Neuron (in vitro differentiated cells): ENCODE measurements around the gene G2E3.
A peak's percentile ranks its signal among the peaks of the same experiment; 100 is the strongest.
"Not testable (repeated sequence)": the region's sequence is repeated elsewhere in the genome, so short reads cannot be mapped to it uniquely, and the experiment has no call there.

ENCODE experiments used
- H2AFZ ChIP-seq: one replicate; pipeline ENCODE4 v1.6.1; 2013; ENCODE audit warnings: low read depth, mild to moderate bottlenecking, inconsistent platforms, low read length, moderate library complexity
- H3K27me3 ChIP-seq: one replicate; pipeline ENCODE4 v1.6.1; 2013; ENCODE audit warnings: low read length; ENCODE audit not compliant: insufficient read depth
- H3K36me3 ChIP-seq: one replicate; pipeline ENCODE4 v1.6.1; 2013; ENCODE audit warnings: low read length; ENCODE audit not compliant: insufficient read depth
- H3K4me1 ChIP-seq: one replicate; pipeline ENCODE4 v1.6.1; 2013; ENCODE audit warnings: low read length; ENCODE audit not compliant: insufficient read depth
- H3K4me3 ChIP-seq: 2 replicates; pipeline ENCODE4 v1.5.1; 2013; ENCODE audit warnings: mild to moderate bottlenecking, low read length, moderate library complexity
- H3K9me3 ChIP-seq: one replicate; pipeline ENCODE4 v1.6.1; 2013; ENCODE audit warnings: low read length

The G2E3 gene

GRCh38 chr14:30533126-30533525 lies 25.8 kb upstream of the G2E3 start:
- Histone ChIP-seq H3K9me3 (no peaks in the 10 kb centered on the region), H3K4me3 (no peak overlapping the region), H2AFZ (no peak overlapping the region), H3K27me3 (no peaks in the 10 kb centered on the region), H3K36me3 (no peaks in the 10 kb centered on the region), H3K4me1 (no peaks in the 10 kb centered on the region)

- Histone ChIP-seq H3K4me3 (no peak overlapping the region), H3K9me3 (no peaks in the 10 kb centered on the region), H3K27me3 (no peaks in the 10 kb centered on the region), H2AFZ (no peak overlapping the region), H3K36me3 (no peaks in the 10 kb centered on the region), H3K4me1 (no peaks in the 10 kb centered on the region)
Measured at GRCh38 chr14:30541318-30541717, 17.6 kb upstream of the G2E3 start.

DNA sequence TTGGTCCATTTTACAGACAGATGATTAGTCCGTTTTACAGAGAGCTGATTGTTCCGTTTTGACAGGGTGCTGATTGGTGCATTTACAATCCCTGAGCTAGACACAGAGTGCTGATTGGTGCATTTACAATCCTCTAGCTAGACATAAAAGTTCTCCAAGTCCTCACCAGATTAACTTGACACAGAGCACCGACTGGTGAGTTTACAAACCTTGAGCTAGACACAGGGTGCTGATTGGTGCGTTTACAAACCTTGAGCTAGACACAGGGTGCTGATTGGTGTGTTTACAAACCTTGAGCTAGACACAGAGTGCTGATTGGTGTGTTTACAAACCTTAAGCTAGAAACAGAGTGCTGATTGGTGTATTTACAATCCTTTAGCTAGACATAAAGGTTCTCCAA lies 12.2 kb upstream of the G2E3 start:
- not testable (repeated sequence) for H3K36me3 ChIP-seq, H3K27me3 ChIP-seq, H3K4me3 ChIP-seq

GRCh38 chr14:30547388-30548048 lies 11.4 kb upstream of the G2E3 start:
- Histone ChIP-seq H3K4me3 (no peak overlapping the region), H3K27me3 (no peaks in the 10 kb centered on the region), H3K9me3 (no peaks in the 10 kb centered on the region), H2AFZ (no peak overlapping the region), H3K36me3 (no peaks in the 10 kb centered on the region), H3K4me1 (peaks cover 3% of the 10 kb centered on the region)

More for the DNA sequence above, 12.2 kb upstream of the G2E3 start:
- H3K4me1 ChIP-seq, H3K9me3 ChIP-seq, H2AFZ ChIP-seq: not testable (repeated sequence)

- Histone ChIP-seq H3K4me3 (no peak overlapping the region), H3K27me3 (no peaks in the 10 kb centered on the region), H3K36me3 (no peaks in the 10 kb centered on the region), H3K9me3 (no peaks in the 10 kb centered on the region), H2AFZ (no peak overlapping the region), H3K4me1 (peaks cover 3% of the 10 kb centered on the region)
Measured at GRCh38 chr14:30550335-30550734, 8.6 kb upstream of the G2E3 start.

DNA sequence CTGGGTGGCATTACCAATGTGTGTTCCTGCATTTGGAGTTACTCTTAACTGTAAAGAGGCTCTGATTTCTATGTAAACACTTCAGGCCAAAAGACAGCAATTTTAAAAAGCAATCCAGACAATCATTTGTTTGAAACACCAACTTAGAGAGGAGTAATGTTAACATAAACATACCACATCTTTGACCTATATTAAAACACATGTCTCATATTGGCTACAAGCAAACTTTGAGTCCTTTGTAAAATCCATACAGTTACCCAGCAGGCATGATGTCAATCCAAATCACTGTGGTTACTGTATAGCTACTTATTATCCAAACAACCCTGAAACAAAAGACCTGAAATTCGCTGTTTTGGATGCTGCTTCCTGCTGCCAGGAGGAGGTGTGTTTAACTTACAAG lies 7.5 kb upstream of the G2E3 start:
- Histone ChIP-seq H3K27me3 (no peaks in the 10 kb centered on the region), H3K36me3 (no peaks in the 10 kb centered on the region), H3K9me3 (no peaks in the 10 kb centered on the region), H2AFZ (no peak overlapping the region), H3K4me3 (no peak overlapping the region), H3K4me1 (peaks cover 3% of the 10 kb centered on the region)

GRCh38 chr14:30553311-30553989 lies 5.5 kb upstream of the G2E3 start:
- Histone ChIP-seq H3K4me3 (no peak overlapping the region), H3K27me3 (no peaks in the 10 kb centered on the region), H2AFZ (no peak overlapping the region)

DNA sequence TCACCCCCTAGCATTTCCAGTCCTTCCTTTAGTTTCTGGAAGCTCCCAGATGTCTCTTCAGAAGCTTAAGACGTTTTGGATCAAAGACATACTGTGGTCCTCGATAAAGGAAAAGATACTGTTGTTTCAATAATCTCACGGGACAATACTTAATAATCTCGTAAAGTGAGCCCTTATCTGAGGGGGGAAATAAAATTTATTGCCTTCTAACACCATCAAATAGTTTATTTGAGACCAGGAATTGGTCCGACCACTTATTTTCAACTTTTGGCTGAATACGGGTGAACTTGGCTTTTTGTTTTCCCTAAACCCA lies 640 bp upstream of the G2E3 start:
- H3K27me3 ChIP-seq, result no peaks in the 10 kb centered on the region
- peak overlapping the region; percentile 100 for H2AFZ ChIP-seq
- peaks cover 15% of the 10 kb centered on the region for H3K4me1 ChIP-seq
- peaks cover 3% of the 10 kb centered on the region for H3K36me3 ChIP-seq
- H3K4me3 ChIP-seq, result peak overlapping the region; percentile 99
- peaks cover 2% of the 10 kb centered on the region for H3K9me3 ChIP-seq

More at GRCh38 chr14:30553311-30553989, 5.5 kb upstream of the G2E3 start:
- Histone ChIP-seq H3K4me1 (peaks cover 3% of the 10 kb centered on the region), H3K9me3 (no peaks in the 10 kb centered on the region), H3K36me3 (no peaks in the 10 kb centered on the region)

GRCh38 chr14:30559638-30560091 lies 707 bp downstream of the G2E3 start:
- H3K9me3 ChIP-seq, result peaks cover 7% of the 10 kb centered on the region
- H3K36me3 ChIP-seq, result peaks cover 9% of the 10 kb centered on the region
- peak overlapping the region; percentile 100 for H2AFZ ChIP-seq
- peak overlapping the region; percentile 99 for H3K4me3 ChIP-seq
- no peaks in the 10 kb centered on the region for H3K27me3 ChIP-seq
- peaks cover 15% of the 10 kb centered on the region for H3K4me1 ChIP-seq

GRCh38 chr14:30560581-30560980 lies 1.6 kb downstream of the G2E3 start:
- peak overlapping the region; percentile 99 for H3K4me3 ChIP-seq
- H2AFZ ChIP-seq, result no peak overlapping the region
- H3K4me1 ChIP-seq, result peaks cover 15% of the 10 kb centered on the region
- peaks cover 9% of the 10 kb centered on the region for H3K36me3 ChIP-seq
- peaks cover 7% of the 10 kb centered on the region for H3K9me3 ChIP-seq
- no peaks in the 10 kb centered on the region for H3K27me3 ChIP-seq

- peaks cover 7% of the 10 kb centered on the region for H3K9me3 ChIP-seq
- peaks cover 9% of the 10 kb centered on the region for H3K4me1 ChIP-seq
- no peaks in the 10 kb centered on the region for H3K27me3 ChIP-seq
- peaks cover 9% of the 10 kb centered on the region for H3K36me3 ChIP-seq
- no peak overlapping the region for H2AFZ ChIP-seq
- H3K4me3 ChIP-seq, result no peak overlapping the region
Measured at GRCh38 chr14:30564235-30564867, 5.4 kb downstream of the G2E3 start.

- Histone ChIP-seq H3K9me3 (peaks cover 7% of the 10 kb centered on the region), H3K36me3 (peaks cover 9% of the 10 kb centered on the region)
Measured at GRCh38 chr14:30564868-30565248, 5.9 kb downstream of the G2E3 start.

GRCh38 chr14:30569216-30569902 lies 10.4 kb downstream of the G2E3 start:
- Histone ChIP-seq H2AFZ (no peak overlapping the region), H3K4me3 (no peak overlapping the region), H3K27me3 (no peaks in the 10 kb centered on the region), H3K9me3 (peaks cover 1% of the 10 kb centered on the region), H3K4me1 (peaks cover 4% of the 10 kb centered on the region), H3K36me3 (peaks cover 2% of the 10 kb centered on the region)

More at GRCh38 chr14:30564868-30565248, 5.9 kb downstream of the G2E3 start:
- H3K4me1 ChIP-seq, result peaks cover 11% of the 10 kb centered on the region
- H2AFZ ChIP-seq, result no peak overlapping the region
- no peaks in the 10 kb centered on the region for H3K27me3 ChIP-seq
- no peak overlapping the region for H3K4me3 ChIP-seq
